ENCODE results near the gene HP1BP3. TPM values are rescaled to one million over a fixed set of nuclear protein-coding genes. Genes with fewer than 3 reads are reported as not detected.

HP1BP3 gene
- total RNA-seq, 1 experiment from 2014 or later = 207 TPM

DNA sequence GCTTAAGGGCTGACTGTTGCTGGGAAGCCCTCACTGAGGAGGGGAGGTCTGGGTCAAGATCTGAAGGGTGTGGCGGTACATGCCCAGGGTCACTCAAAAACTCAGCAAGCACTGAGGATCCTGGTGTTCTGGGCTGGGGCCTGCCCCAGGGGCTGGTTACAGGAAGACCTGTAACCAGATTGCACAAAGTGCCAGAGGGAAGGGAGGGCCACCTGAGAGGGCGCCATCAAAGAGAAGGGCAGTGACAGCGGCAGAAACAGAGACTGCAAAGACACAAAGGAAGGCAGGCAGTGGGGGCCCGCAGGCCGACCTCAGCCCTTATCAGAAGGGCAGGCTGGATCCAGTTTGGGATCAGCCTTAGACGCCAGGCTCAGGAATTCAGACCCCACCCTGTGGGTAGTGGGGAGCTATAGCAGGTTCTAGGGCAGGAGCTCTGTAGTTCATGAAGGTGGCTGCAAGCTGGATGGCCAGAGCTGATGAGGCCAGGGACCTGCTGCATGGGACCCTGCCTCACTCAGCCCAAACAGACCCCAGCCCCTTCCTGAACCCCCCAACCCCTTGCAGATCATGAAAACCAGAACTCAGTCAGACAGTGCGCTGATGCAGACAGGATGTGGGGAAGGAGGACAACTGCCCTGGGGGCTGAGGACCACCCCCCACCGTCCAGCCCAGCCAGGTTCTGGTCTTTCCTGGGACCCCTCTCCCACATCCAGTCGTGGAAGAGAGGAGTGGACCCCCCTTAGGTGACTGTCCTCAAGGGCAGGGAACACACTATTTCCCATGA, 58.5 kb downstream of the HP1BP3 start:
- Histone ChIP-seq H3K9me2 (ENCODE audit: insufficient read depth) (no peaks in the 10 kb centered on the region), H2AFZ (ENCODE audit: low read depth, low read length, poor library complexity, severe bottlenecking) (no peak overlapping the region), H3K79me2 (ENCODE audit: insufficient read depth, low read length) (peaks cover 5% of the 10 kb centered on the region; the same call in 1 of the 2 replicates), H3K36me3 (ENCODE audit: control insufficient read depth in 1 of 2, insufficient read depth in 2 of 2, low read length in 2 of 2) (no peaks in the 10 kb centered on the region), H3K27ac (ENCODE audit: low read depth, low read length) (no peak overlapping the region), H3K4me1 (ENCODE audit: control insufficient read depth in 1 of 2, insufficient read depth in 2 of 2, low read length in 2 of 2) (peaks cover 11 to 58% of the 10 kb centered on the region in 2 experiments), H4K20me1 (ENCODE audit: insufficient read depth) (no peaks in the 10 kb centered on the region), H3K9ac (ENCODE audit: low read length) (no peak overlapping the region), H3K4me3 (replicated peaks in 1 of 2; ENCODE audit: low read depth in 1 of 2, low read length in 2 of 2) (no peak overlapping the region), H3K9me3 (ENCODE audit: control insufficient read depth in 1 of 2, insufficient read depth in 1 of 2, low read depth in 1 of 2, low read length in 2 of 2) (no peaks in the 10 kb centered on the region), H3K4me2 (ENCODE audit: low read length) (no peak overlapping the region), H3K27me3 (ENCODE audit: insufficient read depth, low read length) (no peaks in the 10 kb centered on the region)
- CTCF ChIA-PET = interaction anchor here (1.7 kb wide), 1 partner anchor 32 kb away, joined by 7 read pairs; no protein-coding TSS in a partner anchor
- no peak for TF ChIP-seq RAD21 (IDR thresholded peaks at IDR 0.05; ENCODE audit: low read depth)
- no peak for TF ChIP-seq FOSL1 (IDR thresholded peaks at IDR 0.05; ENCODE audit: low read depth)
- TF ChIP-seq EZH2phosphoT487 (IDR thresholded peaks at IDR 0.05; ENCODE audit: borderline replicate concordance) = no peak
- no peak for TF ChIP-seq ELF1 (IDR thresholded peaks at IDR 0.05; ENCODE audit: borderline replicate concordance, low read depth)
- TF ChIP-seq, protein P1, sequence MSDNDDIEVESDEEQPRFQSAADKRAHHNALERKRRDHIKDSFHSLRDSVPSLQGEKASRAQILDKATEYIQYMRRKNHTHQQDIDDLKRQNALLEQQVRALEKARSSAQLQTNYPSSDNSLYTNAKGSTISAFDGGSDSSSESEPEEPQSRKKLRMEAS (IDR thresholded peaks at IDR 0.05) = no peak
- no peak for TF ChIP-seq CEBPB (IDR thresholded peaks at IDR 0.05; ENCODE audit: low read depth)
- TF ChIP-seq TCF7L2 (IDR thresholded peaks at IDR 0.05; ENCODE audit: borderline replicate concordance, extremely low read depth, insufficient read depth, insufficient read length) = no peak
- no peak for TF ChIP-seq POLR2AphosphoS5 (IDR thresholded peaks at IDR 0.05; ENCODE audit: low read depth, low read length)
- TF ChIP-seq SP1 (IDR thresholded peaks at IDR 0.05; ENCODE audit: low read depth) = no peak
- no peak for TF ChIP-seq SIN3A (IDR thresholded peaks at IDR 0.05; ENCODE audit: low read depth)
- no peak for TF ChIP-seq JUND (IDR thresholded peaks at IDR 0.05)
- ATAC-seq (no peak), DNase-seq (ENCODE audit: low read depth, low spot score) (no peak)
- POLR2A ChIA-PET = no interaction called here
- intact Hi-C loops (cut with micrococcal nuclease) = no loop called here
- RAD21 ChIA-PET (ENCODE audit: low non-redundant PET in 1 of 2, low total read pairs in 2 of 2, uncharacterized antibody in 2 of 2, unreplicated experiment in 2 of 2) = interaction anchor here in 1 of 2 experiments (1.6 kb wide), 1 partner anchor 32 kb away, joined by 3 read pairs; no protein-coding TSS in a partner anchor
- no TSS peak for BruUV-seq (replicated peaks)

Data from HCT116 (cell line).